ENCODE results near the gene TNC.
A peak's percentile ranks its signal among the peaks of the same experiment; 100 is the strongest.

TNC gene

GRCh38 chr9:115005322-115005721 lies 112.6 kb downstream of the TNC start:
- DNase-seq, result no peak

- DNase-seq, result no peak
Measured at GRCh38 chr9:115004545-115004944, 113.4 kb downstream of the TNC start.

GRCh38 chr9:115002371-115003120 lies 115.4 kb downstream of the TNC start:
- no peak for DNase-seq

- no peak for DNase-seq
Measured at GRCh38 chr9:115000217-115000639, 117.7 kb downstream of the TNC start.

GRCh38 chr9:114998326-114998725 lies 119.6 kb downstream of the TNC start:
- DNase-seq, result no peak

GRCh38 chr9:114995681-114996221 lies 122.2 kb downstream of the TNC start:
- DNase-seq, result no peak

GRCh38 chr9:114994768-114995167 lies 123.2 kb downstream of the TNC start:
- DNase-seq, result no peak

GRCh38 chr9:114991861-114992260 lies 126.1 kb downstream of the TNC start:
- DNase-seq, result no peak

- no peak for DNase-seq
Measured at GRCh38 chr9:114990901-114991300, 127.1 kb downstream of the TNC start.

GRCh38 chr9:114989600-114990410 lies 128.2 kb downstream of the TNC start:
- DNase-seq, result peak; percentile 51

GRCh38 chr9:114988962-114989599 lies 128.9 kb downstream of the TNC start:
- DNase-seq, result no peak

- no peak for DNase-seq
Measured at GRCh38 chr9:114987116-114987515, 130.8 kb downstream of the TNC start.

- no peak for DNase-seq
Measured at GRCh38 chr9:114985959-114986501, 131.9 kb downstream of the TNC start.

- no peak for DNase-seq
Measured at GRCh38 chr9:114981063-114981462, 136.9 kb downstream of the TNC start.

GRCh38 chr9:114973216-114973615 lies 144.7 kb downstream of the TNC start:
- no peak for DNase-seq

- DNase-seq, result no peak
Measured at GRCh38 chr9:114972510-114973136, 145.3 kb downstream of the TNC start.

All from CD4-positive, alpha-beta T cell treated with Interleukin-10 for 1 hour (primary cell).